Vagina (tissue), 2 donors: ENCODE results near the gene STK32A.

Source experiments
- CTCF ChIP-seq, 3 experiments: fragments of 450-650 bp in 2 of 3; fragments of 200-600 bp in 1 of 3; sonication (generic) in 1 of 3; IDR thresholded peaks; one replicate each; pipeline ENCODE4 v1.5.1; 2017 to 2019; ENCODE audit warnings: antibody characterized with exemption in 3 of 3, mild to moderate bottlenecking in 2 of 3, moderate library complexity in 2 of 3
- POLR2A ChIP-seq, 2 donors: fragments of 450-650 bp; IDR thresholded peaks; one replicate each; pipeline ENCODE4 v1.6.1; 2017; ENCODE audit warnings: antibody characterized with exemption in 2 of 2, mild to moderate bottlenecking in 2 of 2, moderate library complexity in 2 of 2

DNA sequence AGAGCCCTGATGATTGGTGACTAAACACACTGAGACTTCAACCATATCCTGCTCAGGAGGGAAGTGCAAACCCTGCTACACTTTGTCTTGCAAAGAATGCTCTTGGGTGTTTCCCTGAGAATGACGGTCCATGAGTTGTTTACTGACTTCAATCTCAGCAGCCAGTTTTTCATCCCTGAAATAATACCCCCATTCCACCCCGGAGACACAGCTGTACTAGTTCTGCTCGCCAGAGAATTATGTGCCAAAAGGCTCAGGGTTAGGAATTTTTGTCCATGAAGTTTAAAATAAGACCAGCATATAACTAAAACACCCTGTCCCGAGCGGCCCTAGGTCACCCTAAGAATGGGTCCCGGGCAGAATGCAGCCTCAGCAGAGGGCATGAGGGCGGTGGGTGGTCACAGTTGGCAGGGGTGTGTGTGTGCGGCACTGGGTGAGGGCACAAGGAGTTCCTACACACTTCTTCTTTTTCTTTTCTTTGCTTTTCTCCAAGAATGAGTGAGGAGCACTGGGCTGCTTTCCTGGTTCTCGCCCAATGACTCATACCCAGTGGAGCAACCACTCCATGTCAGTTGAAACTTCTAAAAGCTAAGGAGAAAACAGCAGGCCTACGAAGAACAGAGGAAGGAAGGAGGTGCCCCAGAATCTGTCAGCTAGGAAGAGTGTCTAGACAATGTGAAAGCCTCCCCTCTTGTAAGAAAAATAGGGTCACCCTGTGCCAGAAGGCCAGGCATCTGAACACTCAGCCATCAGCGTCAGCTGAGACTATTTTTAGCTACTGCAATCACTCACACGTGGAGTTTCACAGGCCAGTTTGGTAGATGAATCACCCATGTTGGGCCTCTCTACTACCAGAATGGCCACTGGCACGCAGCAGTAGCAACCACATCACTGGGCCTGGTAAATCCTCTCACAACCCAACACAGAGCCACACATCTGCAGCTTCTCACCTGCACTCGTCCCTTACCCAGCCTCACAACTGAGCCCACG lies 169.1 kb downstream of the STK32A start:
- TF ChIP-seq CTCF (IDR thresholded peaks at IDR 0.05), result no peak
- TF ChIP-seq POLR2A (IDR thresholded peaks at IDR 0.05), result no peak
